Measurements from ENCODE around the gene CTNNBIP1. TPM values are rescaled to one million over a fixed set of nuclear protein-coding genes. Genes with fewer than 3 reads are reported as not detected.

Gene CTNNBIP1
- total RNA-seq, 1 donor from 2014 or later, result 75.5 TPM

DNA sequence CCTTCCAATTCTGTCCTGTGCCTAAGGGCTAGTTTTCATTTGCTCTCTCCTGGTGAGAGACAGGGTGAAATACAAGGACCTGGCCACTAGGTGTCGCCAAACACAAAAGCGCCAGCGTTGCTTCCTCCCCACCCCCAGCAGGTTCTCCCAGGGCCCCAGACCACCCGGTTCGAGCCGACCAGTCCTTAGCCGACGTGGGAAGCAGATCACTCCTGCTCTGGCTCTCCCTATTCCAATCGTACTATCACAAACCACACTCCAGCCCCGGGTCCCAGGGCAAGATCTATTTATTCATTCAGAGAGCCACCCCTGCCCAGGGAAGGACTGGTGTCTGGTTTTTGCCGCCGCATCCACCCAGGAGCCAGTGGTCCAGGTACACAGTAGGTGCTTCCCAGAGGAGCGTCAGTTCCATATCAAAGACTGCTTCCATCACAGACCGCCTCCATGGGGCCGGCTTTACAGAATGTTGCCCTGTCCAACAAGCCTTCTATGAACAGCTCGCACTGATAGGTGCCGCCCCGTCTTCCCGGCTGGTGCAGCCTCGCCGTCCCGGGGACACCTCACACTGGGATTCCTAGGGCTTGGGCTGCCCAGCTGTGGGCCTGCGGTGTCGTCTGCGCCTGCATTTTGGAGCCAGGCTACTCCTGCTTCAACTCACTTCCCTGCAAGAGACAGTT is 35.0 kb downstream of the CTNNBIP1 start:
- Mint-ChIP-seq H3K4me3 (no peak overlapping the region), H3K4me1 (peaks cover 19% of the 10 kb centered on the region), H3K27me3 (ENCODE audit: low read depth) (no peaks in the 10 kb centered on the region), H3K27ac (ENCODE audit: unreplicated experiment) (no peak overlapping the region), H3K9me3 (no peaks in the 10 kb centered on the region), H3K36me3 (ENCODE audit: low read depth) (no peaks in the 10 kb centered on the region)
- TF ChIP-seq, protein P1, sequence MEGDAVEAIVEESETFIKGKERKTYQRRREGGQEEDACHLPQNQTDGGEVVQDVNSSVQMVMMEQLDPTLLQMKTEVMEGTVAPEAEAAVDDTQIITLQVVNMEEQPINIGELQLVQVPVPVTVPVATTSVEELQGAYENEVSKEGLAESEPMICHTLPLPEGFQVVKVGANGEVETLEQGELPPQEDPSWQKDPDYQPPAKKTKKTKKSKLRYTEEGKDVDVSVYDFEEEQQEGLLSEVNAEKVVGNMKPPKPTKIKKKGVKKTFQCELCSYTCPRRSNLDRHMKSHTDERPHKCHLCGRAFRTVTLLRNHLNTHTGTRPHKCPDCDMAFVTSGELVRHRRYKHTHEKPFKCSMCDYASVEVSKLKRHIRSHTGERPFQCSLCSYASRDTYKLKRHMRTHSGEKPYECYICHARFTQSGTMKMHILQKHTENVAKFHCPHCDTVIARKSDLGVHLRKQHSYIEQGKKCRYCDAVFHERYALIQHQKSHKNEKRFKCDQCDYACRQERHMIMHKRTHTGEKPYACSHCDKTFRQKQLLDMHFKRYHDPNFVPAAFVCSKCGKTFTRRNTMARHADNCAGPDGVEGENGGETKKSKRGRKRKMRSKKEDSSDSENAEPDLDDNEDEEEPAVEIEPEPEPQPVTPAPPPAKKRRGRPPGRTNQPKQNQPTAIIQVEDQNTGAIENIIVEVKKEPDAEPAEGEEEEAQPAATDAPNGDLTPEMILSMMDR (conservative IDR thresholded peaks at IDR 0.05), result peak; percentile 97
- peak; percentile 82 for DNase-seq (ENCODE audit: low read depth, low spot score)

DNA sequence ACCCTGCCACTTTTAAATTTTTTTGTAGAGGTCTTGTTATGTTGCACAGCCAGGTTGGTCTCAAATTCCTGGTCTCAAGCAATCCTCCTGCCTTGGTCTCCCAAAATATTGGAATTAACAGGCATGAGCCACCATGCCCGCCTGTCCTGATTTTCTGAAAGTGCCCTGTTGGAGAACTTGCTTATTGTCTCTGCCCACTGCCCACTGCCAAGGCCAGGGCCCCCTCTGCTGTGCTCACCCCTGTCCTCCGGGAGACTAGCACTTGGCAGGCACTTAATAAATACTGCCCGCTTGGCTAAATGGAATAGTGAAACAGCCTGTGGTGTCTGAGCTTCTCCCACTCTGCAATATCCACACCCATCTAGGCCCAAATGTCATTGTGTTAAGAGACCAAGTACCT is 35.7 kb downstream of the CTNNBIP1 start:
- no peak for DNase-seq (ENCODE audit: low read depth, low spot score)
- Mint-ChIP-seq H3K9me3 (no peaks in the 10 kb centered on the region), H3K36me3 (ENCODE audit: low read depth) (no peaks in the 10 kb centered on the region), H3K27me3 (ENCODE audit: low read depth) (no peaks in the 10 kb centered on the region), H3K27ac (ENCODE audit: unreplicated experiment) (no peak overlapping the region), H3K4me1 (peaks cover 20% of the 10 kb centered on the region), H3K4me3 (no peak overlapping the region)
- TF ChIP-seq, protein P1 (conservative IDR thresholded peaks at IDR 0.05), result no peak

GRCh38 chr1:9873992-9874391 is 36.1 kb downstream of the CTNNBIP1 start:
- Mint-ChIP-seq H3K27ac (ENCODE audit: unreplicated experiment) (no peak overlapping the region), H3K36me3 (ENCODE audit: low read depth) (no peaks in the 10 kb centered on the region), H3K4me1 (peaks cover 20% of the 10 kb centered on the region), H3K9me3 (no peaks in the 10 kb centered on the region), H3K27me3 (ENCODE audit: low read depth) (no peaks in the 10 kb centered on the region), H3K4me3 (no peak overlapping the region)
- no peak for DNase-seq (ENCODE audit: low read depth, low spot score)
- TF ChIP-seq, protein P1 (conservative IDR thresholded peaks at IDR 0.05), result no peak

DNA sequence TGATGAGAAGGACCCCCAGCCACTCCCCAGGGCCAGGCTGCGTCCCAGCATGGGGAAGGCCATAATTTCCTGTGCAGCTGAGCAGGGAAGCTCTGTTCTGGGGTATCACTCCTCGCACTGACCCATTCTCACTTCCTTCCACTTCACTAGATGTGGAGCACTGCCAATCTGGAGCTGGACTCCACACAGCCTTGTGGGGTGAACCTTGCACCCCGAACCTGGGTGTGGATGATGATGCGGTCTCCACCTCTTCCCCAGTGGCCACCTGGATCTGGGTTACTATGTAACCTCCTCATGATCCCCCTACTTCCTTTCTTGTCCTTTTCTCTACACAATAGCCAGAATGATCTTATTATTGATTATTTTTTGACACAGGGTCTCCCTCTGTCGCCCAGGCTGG is 36.7 kb downstream of the CTNNBIP1 start:
- no peak overlapping the region for H3K4me3 Mint-ChIP-seq
- H3K27ac Mint-ChIP-seq (ENCODE audit: unreplicated experiment), result peak overlapping the region; percentile 43
- no peaks in the 10 kb centered on the region for H3K27me3 Mint-ChIP-seq (ENCODE audit: low read depth)
- peaks cover 20% of the 10 kb centered on the region for H3K4me1 Mint-ChIP-seq
- no peaks in the 10 kb centered on the region for H3K36me3 Mint-ChIP-seq (ENCODE audit: low read depth)
- no peak for DNase-seq (ENCODE audit: low read depth, low spot score)
- H3K9me3 Mint-ChIP-seq, result no peaks in the 10 kb centered on the region
- TF ChIP-seq, protein P1 (conservative IDR thresholded peaks at IDR 0.05), result no peak

- no peak for DNase-seq (ENCODE audit: low read depth, low spot score)
- H3K36me3 Mint-ChIP-seq (ENCODE audit: low read depth), result no peaks in the 10 kb centered on the region
- H3K9me3 Mint-ChIP-seq, result no peaks in the 10 kb centered on the region
- no peak overlapping the region for H3K27ac Mint-ChIP-seq (ENCODE audit: unreplicated experiment)
- no peak overlapping the region for H3K4me3 Mint-ChIP-seq
- TF ChIP-seq, protein P1 (conservative IDR thresholded peaks at IDR 0.05), result no peak
- H3K27me3 Mint-ChIP-seq (ENCODE audit: low read depth), result no peaks in the 10 kb centered on the region
- peaks cover 24% of the 10 kb centered on the region for H3K4me1 Mint-ChIP-seq
Observed at GRCh38 chr1:9872430-9873165, 37.5 kb downstream of the CTNNBIP1 start.

Measured in neural crest cell (in vitro differentiated cells).